Activated CD4-positive, alpha-beta T cell treated with anti-CD3 and anti-CD28 coated beads, Interleukin-2, amount 10 ng/mL, durations not matched to agents 24 days and 14 days (primary cell): Measurements from ENCODE around the gene RINL. TPM values are rescaled to one million over a fixed set of nuclear protein-coding genes. Genes with fewer than 3 reads are reported as not detected.

Experiments used
- total RNA-seq: library from RNA; stranded (reverse); gene quantifications from 2 replicates; pipeline ENCODE4 v1.2.3, GENCODE V29; 2022

Gene RINL
- total RNA-seq, 1 donor from 2014 or later = 68.9 TPM

Other genes with a start within 250 kb of the RINL start
- 243 and 257 TPM in 2 replicates for gene ACTN4, start 230.6 kb downstream of the RINL start, total RNA-seq
- gene CAPN12, start 133.8 kb downstream of the RINL start, total RNA-seq = 3.2 and 3.5 TPM in 2 replicates
- gene LGALS7, start 104.8 kb downstream of the RINL start, total RNA-seq = not detected in 2 replicates
- not detected in 2 replicates for gene LGALS7B, start 89.1 kb downstream of the RINL start, total RNA-seq
- gene LGALS4, start 65.3 kb downstream of the RINL start, total RNA-seq = 1.3 and 1.7 TPM in 2 replicates
- 129 and 130 TPM in 2 replicates for gene ECH1, start 46.5 kb downstream of the RINL start, total RNA-seq
- 686 and 695 TPM in 2 replicates for gene HNRNPL, start 28.3 kb downstream of the RINL start, total RNA-seq
- gene SIRT2, start 21.3 kb upstream of the RINL start, total RNA-seq = 23.6 and 30.1 TPM in 2 replicates
- 89.2 and 89.7 TPM in 2 replicates for gene NFKBIB, start 21.7 kb upstream of the RINL start, total RNA-seq
- 0.77 and 0.97 TPM in 2 replicates for gene CCER2, start 33.9 kb upstream of the RINL start, total RNA-seq
- gene SARS2, start 52.5 kb upstream of the RINL start, total RNA-seq = 41.6 and 42.6 TPM in 2 replicates
- 112 and 122 TPM in 2 replicates for gene MRPS12, start 52.7 kb upstream of the RINL start, total RNA-seq
- gene FBXO17, start 97.5 kb upstream of the RINL start, total RNA-seq = not detected in 2 replicates
- 0.14 and 0.17 TPM in 2 replicates for gene FBXO27, start 154.3 kb upstream of the RINL start, total RNA-seq
- not detected in 2 replicates for gene ACP7, start 206.1 kb upstream of the RINL start, total RNA-seq
- gene PAK4, start 247.5 kb upstream of the RINL start, total RNA-seq = 14.8 and 16.9 TPM in 2 replicates